Endometrial microvascular endothelial cells (primary cell): ENCODE results near the gene TMX2. TPM values are rescaled to one million over a fixed set of nuclear protein-coding genes. Genes with fewer than 3 reads are reported as not detected.

ENCODE experiments used
- in situ Hi-C: cut with HindIII; loops from 2 replicates; pipeline ENCODE4 v1.10.0; 2017; ENCODE audit warnings: low sequenced_read_pairs, low pct_unique_long_range_greater_than_20kb; ENCODE audit errors: inconsistent ontology term
- total RNA-seq: library from RNA; depleted of rRNA; stranded (reverse); fragments of >200 nt; gene quantifications from one replicate; pipeline ENCODE4 v1.2.3, GENCODE V29; 2015; ENCODE audit errors: inconsistent ontology term

TMX2 gene
- total RNA-seq, 1 donor from 2014 or later, result 89.9 TPM

- in situ Hi-C loops, result no loop called here
These were observed 49.2 kb downstream of the TMX2 start, which contains the start of gene CTNND1 for GRCh38 chr11:57761301-57762234. TSS of gene CTNND1 (plus strand) at chr11:57761802. CDS start at chr11:57791479, 29,677 bp downstream.

GRCh38 chr11:57762235-57762861 is 50.0 kb downstream of the TMX2 start:
- in situ Hi-C loops, result no loop called here

GRCh38 chr11:57763568-57763967 is 51.2 kb downstream of the TMX2 start:
- in situ Hi-C loops, result no loop called here

- in situ Hi-C loops, result no loop called here
These were observed 51.6 kb downstream of the TMX2 start for GRCh38 chr11:57764021-57764420.

- in situ Hi-C loops, result no loop called here
These were observed 52.2 kb downstream of the TMX2 start for GRCh38 chr11:57764566-57764965.

- in situ Hi-C loops, result no loop called here
These were observed 52.6 kb downstream of the TMX2 start for GRCh38 chr11:57764972-57765371.

GRCh38 chr11:57770793-57771192 is 58.4 kb downstream of the TMX2 start:
- in situ Hi-C loops, result no loop called here

- in situ Hi-C loops, result no loop called here
These were observed 59.0 kb downstream of the TMX2 start for GRCh38 chr11:57771365-57771764.

- in situ Hi-C loops, result no loop called here
These were observed 60.2 kb downstream of the TMX2 start for GRCh38 chr11:57772562-57772961.

- in situ Hi-C loops, result no loop called here
These were observed 60.7 kb downstream of the TMX2 start for GRCh38 chr11:57773026-57773598.

GRCh38 chr11:57775491-57775890 is 63.1 kb downstream of the TMX2 start:
- in situ Hi-C loops, result no loop called here

GRCh38 chr11:57776031-57776521 is 63.7 kb downstream of the TMX2 start:
- in situ Hi-C loops, result no loop called here

- in situ Hi-C loops, result no loop called here
These were observed 64.3 kb downstream of the TMX2 start for GRCh38 chr11:57776577-57777210.

- in situ Hi-C loops, result no loop called here
These were observed 65.5 kb downstream of the TMX2 start for GRCh38 chr11:57777969-57778317.

GRCh38 chr11:57778318-57779037 is 66.1 kb downstream of the TMX2 start:
- in situ Hi-C loops, result no loop called here

GRCh38 chr11:57779276-57779675 is 66.9 kb downstream of the TMX2 start:
- in situ Hi-C loops, result no loop called here

- in situ Hi-C loops, result no loop called here
These were observed 69.1 kb downstream of the TMX2 start for GRCh38 chr11:57781529-57781943.

- in situ Hi-C loops, result no loop called here
These were observed 72.7 kb downstream of the TMX2 start for GRCh38 chr11:57785072-57785471.

GRCh38 chr11:57786436-57786835 is 74.0 kb downstream of the TMX2 start:
- in situ Hi-C loops, result no loop called here
